ENCODE results near the gene ZFAND6.

The ZFAND6 gene

GRCh38 chr15:80185152-80185551, 125.7 kb downstream of the ZFAND6 start:
- no peak overlapping the region for H3K4me3 ChIP-seq (ENCODE audit: low read depth, low read length)
- no peak for TF ChIP-seq CTCF (IDR thresholded peaks at IDR 0.05; ENCODE audit: control insufficient read depth, extremely low read depth, insufficient read depth)
- no peak for DNase-seq (ENCODE audit: low read depth)

GRCh38 chr15:80186066-80186465, 126.6 kb downstream of the ZFAND6 start:
- TF ChIP-seq CTCF (IDR thresholded peaks at IDR 0.05; ENCODE audit: control insufficient read depth, extremely low read depth, insufficient read depth): no peak

GRCh38 chr15:80186597-80186996, 127.1 kb downstream of the ZFAND6 start:
- DNase-seq (ENCODE audit: low read depth): no peak
- no peak overlapping the region for H3K4me3 ChIP-seq (ENCODE audit: low read depth, low read length)
- TF ChIP-seq CTCF (IDR thresholded peaks at IDR 0.05; ENCODE audit: control insufficient read depth, extremely low read depth, insufficient read depth): no peak

More at GRCh38 chr15:80186066-80186465, 126.6 kb downstream of the ZFAND6 start:
- DNase-seq (ENCODE audit: low read depth): no peak
- no peak overlapping the region for H3K4me3 ChIP-seq (ENCODE audit: low read depth, low read length)
